ENCODE data around the gene CCDC51.

CCDC51 gene

DNA sequence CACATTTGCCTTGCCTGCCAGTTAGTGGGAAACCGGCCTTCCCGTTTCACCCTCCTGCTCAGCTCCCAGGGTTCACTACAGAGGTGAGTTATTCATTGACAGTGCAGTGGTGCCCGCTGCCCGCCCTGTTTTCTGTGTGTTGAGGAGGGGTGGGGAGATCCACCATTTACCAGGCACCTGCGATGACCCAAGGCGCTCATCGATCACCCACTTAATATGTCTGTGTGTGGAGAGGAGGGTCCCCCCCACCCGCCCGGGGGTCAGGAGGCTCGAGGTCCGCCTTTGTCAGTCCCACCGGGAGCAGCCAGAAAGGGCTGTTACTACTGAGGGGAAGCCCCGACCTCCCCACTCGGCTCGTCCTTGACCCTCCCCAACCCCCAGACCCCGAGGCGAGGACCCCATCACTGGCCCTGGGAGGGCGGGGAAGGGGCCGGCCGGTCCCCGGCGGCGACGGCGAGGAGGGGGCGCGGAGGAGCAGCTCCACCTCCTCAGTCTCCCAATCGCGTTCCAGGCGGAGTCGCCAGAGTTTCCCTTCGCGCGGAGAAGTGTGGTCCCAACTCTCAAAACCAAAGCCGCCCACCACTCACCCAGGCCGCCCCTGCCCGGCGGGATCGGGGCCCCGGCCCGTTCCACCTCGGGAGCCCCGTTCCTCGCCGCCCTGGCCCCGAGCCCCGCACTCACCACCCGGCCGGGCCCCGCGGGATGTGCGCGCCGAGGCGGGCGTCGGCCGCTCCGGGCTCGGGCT is 11.2 kb downstream of the CCDC51 start:
- H3K4me3 ChIP-seq (ENCODE audit: insufficient read depth, low read depth, low read length) = peak overlapping the region; percentile 90
- H3K4me1 ChIP-seq (ENCODE audit: control insufficient read depth, insufficient read depth, low read length) = peaks cover 45% of the 10 kb centered on the region
- 0% methylated on average over 56 to 60 of the region's 60 CpGs for WGBS, 2 experiments
- peaks cover 26% of the 10 kb centered on the region for H3K36me3 ChIP-seq (ENCODE audit: control insufficient read depth, insufficient read depth, low read length)
- peak overlapping the region; percentile 98 for H3K27ac ChIP-seq (ENCODE audit: insufficient read depth, low read depth, low read length, poor library complexity, severe bottlenecking)
- H3K27me3 ChIP-seq (ENCODE audit: control insufficient read depth, insufficient read depth, low read length, poor library complexity, severe bottlenecking) = no peaks in the 10 kb centered on the region
- H3K9me3 ChIP-seq (ENCODE audit: control insufficient read depth, low read length) = no peaks in the 10 kb centered on the region

DNA sequence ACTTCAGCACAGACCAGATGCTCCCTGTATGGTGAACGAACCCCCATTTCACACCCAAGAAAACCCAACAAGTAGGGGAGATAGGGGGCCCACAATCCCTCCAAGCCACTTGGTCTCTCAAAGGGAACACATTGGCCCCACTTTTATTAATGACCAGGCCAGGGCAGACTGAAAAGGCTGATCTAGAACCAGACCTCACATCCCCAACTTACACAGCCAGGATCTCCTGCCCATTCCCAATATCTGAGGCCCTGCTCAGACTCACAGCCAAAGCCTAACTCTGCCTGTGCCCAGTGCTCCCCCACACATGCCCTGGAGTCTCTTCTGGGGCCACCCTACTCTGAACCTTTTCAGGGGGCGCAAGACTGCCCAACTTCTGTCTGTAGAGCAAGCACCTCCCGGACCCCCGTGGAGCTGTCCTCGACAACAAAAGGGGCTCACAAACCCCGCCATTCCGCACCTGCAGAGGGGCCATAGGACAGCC is 11.8 kb downstream of the CCDC51 start:
- Histone ChIP-seq H3K4me1 (ENCODE audit: control insufficient read depth, insufficient read depth, low read length) (peaks cover 45% of the 10 kb centered on the region), H3K27me3 (ENCODE audit: control insufficient read depth, insufficient read depth, low read length, poor library complexity, severe bottlenecking) (no peaks in the 10 kb centered on the region), H3K4me3 (ENCODE audit: insufficient read depth, low read depth, low read length) (peak overlapping the region; percentile 90), H3K36me3 (ENCODE audit: control insufficient read depth, insufficient read depth, low read length) (peaks cover 24% of the 10 kb centered on the region), H3K27ac (ENCODE audit: insufficient read depth, low read depth, low read length, poor library complexity, severe bottlenecking) (peak overlapping the region; percentile 1), H3K9me3 (ENCODE audit: control insufficient read depth, low read length) (no peaks in the 10 kb centered on the region)
- WGBS, 2 experiments = 21 to 29% methylated on average over 7 of the region's 7 CpGs

DNA sequence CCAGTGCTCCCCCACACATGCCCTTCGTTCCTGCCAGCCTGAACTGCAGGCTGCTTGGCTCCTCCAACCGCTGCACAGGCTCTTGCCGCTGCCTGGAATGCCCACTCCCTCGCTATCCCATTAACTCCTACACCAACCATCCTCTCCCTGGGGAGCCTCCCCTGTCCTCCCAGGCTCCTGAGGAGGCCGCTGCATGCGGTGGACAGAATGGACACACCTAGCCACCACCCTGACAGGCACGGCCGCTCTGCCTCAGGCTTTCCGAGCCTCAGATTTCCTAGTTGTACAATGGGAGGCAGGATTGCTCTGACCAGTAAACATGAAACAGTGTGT is 12.3 kb downstream of the CCDC51 start:
- Histone ChIP-seq H3K27me3 (ENCODE audit: control insufficient read depth, insufficient read depth, low read length, poor library complexity, severe bottlenecking) (no peaks in the 10 kb centered on the region), H3K4me3 (ENCODE audit: insufficient read depth, low read depth, low read length) (peak overlapping the region; percentile 90), H3K27ac (ENCODE audit: insufficient read depth, low read depth, low read length, poor library complexity, severe bottlenecking) (no peak overlapping the region), H3K9me3 (ENCODE audit: control insufficient read depth, low read length) (no peaks in the 10 kb centered on the region), H3K4me1 (ENCODE audit: control insufficient read depth, insufficient read depth, low read length) (peaks cover 45% of the 10 kb centered on the region), H3K36me3 (ENCODE audit: control insufficient read depth, insufficient read depth, low read length) (peaks cover 26% of the 10 kb centered on the region)
- 78 to 84% methylated on average over 9 of the region's 9 CpGs for WGBS, 2 experiments

DNA sequence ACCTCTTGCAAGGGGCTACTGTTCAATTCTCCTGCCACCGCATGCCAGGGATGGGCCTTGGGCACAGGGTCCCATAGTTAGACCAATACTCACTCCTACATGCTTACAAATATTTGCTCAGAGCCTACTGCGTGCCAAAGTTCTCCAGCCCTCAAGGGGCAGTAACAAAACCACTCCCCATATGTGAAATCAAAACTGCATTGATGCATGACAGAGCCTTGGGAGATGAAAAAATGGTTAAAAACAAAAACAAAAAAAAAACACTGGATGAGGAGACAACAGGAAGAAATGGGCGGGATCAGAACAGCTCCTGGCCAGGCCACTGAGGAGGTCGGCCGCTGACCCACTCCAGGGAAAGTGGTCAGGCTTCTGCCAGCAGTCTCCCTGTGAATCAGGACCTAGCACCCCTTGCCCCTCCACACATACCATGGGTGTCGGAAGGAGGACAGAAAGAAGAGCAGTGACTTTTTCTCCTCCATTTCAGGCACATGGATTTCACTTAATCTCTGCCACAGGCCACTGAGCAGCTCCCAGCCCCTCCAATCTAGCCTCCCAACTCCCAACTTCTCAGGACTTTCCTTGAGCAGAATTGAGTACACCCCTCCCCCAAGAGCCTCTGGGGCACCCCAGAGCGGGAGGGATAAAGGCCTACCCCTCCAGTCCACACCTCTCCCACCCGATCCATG is 12.8 kb downstream of the CCDC51 start:
- Histone ChIP-seq H3K36me3 (ENCODE audit: control insufficient read depth, insufficient read depth, low read length) (peaks cover 21% of the 10 kb centered on the region), H3K4me1 (ENCODE audit: control insufficient read depth, insufficient read depth, low read length) (peaks cover 45% of the 10 kb centered on the region), H3K9me3 (ENCODE audit: control insufficient read depth, low read length) (no peaks in the 10 kb centered on the region), H3K4me3 (ENCODE audit: insufficient read depth, low read depth, low read length) (peak overlapping the region; percentile 90), H3K27ac (ENCODE audit: insufficient read depth, low read depth, low read length, poor library complexity, severe bottlenecking) (no peak overlapping the region), H3K27me3 (ENCODE audit: control insufficient read depth, insufficient read depth, low read length, poor library complexity, severe bottlenecking) (no peaks in the 10 kb centered on the region)
- 85 to 91% methylated on average over 8 of the region's 8 CpGs for WGBS, 2 experiments

DNA sequence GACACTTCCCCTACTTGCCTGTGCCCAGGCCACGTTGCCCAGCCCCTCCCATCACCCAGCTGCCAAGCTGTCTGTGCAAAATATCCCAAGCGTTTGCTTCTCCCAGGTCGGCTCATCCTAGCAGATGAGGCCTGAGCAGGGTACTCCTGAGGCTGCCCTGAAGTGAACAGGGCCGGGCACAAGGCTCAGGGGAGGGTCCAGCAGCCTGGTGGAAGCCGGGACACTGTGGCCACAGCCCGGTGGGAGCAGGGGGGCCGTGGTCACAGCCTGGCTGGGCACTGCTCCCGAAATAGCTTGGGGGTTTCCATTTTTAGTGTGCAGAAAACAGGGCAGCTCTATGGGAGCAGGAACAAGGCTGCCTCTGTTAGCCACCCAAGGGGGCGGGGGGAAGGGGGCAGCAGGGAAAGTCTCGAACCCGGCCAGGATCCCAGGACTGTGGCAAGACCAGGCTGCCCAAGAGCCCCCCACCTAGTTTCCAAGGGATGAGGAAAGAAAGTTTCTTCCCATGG is 13.5 kb downstream of the CCDC51 start:
- H3K4me3 ChIP-seq (ENCODE audit: insufficient read depth, low read depth, low read length) = no peak overlapping the region
- 88 to 90% methylated on average over 11 of the region's 11 CpGs for WGBS, 2 experiments
- H3K9me3 ChIP-seq (ENCODE audit: control insufficient read depth, low read length) = no peaks in the 10 kb centered on the region
- H3K27me3 ChIP-seq (ENCODE audit: control insufficient read depth, insufficient read depth, low read length, poor library complexity, severe bottlenecking) = no peaks in the 10 kb centered on the region
- H3K36me3 ChIP-seq (ENCODE audit: control insufficient read depth, insufficient read depth, low read length) = peaks cover 16% of the 10 kb centered on the region
- H3K27ac ChIP-seq (ENCODE audit: insufficient read depth, low read depth, low read length, poor library complexity, severe bottlenecking) = no peak overlapping the region
- peaks cover 45% of the 10 kb centered on the region for H3K4me1 ChIP-seq (ENCODE audit: control insufficient read depth, insufficient read depth, low read length)

DNA sequence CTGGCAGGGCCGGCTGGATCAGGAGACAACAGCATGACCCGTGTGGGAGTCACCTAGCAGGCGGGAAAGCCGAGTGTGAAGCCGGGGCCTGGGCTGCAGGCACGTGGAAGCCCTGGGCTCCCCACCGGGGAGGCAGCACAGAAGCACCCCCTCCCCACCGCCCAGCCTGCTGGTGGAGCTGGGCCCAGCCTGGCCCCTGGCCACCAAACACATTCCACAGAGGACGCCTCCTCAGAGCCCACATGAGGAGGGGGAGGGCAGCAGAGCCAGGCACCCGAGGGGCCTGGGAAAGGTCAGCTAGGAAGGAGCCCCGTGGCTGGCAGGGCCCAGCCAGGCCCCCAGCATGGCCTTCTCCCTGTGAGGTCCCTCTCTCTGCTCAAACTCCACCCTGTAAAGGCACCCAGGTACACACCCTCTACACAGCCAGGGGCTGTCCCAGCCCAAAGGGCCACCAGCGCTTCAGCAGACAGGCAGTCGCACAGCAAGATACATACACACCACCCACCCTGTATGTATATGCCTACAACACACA is 14.6 kb downstream of the CCDC51 start:
- Histone ChIP-seq H3K9me3 (ENCODE audit: control insufficient read depth, low read length) (no peaks in the 10 kb centered on the region), H3K27me3 (ENCODE audit: control insufficient read depth, insufficient read depth, low read length, poor library complexity, severe bottlenecking) (no peaks in the 10 kb centered on the region), H3K27ac (ENCODE audit: insufficient read depth, low read depth, low read length, poor library complexity, severe bottlenecking) (no peak overlapping the region), H3K4me3 (ENCODE audit: insufficient read depth, low read depth, low read length) (no peak overlapping the region), H3K36me3 (ENCODE audit: control insufficient read depth, insufficient read depth, low read length) (peaks cover 19% of the 10 kb centered on the region), H3K4me1 (ENCODE audit: control insufficient read depth, insufficient read depth, low read length) (peaks cover 43% of the 10 kb centered on the region)
- WGBS, 2 experiments = 84% methylated on average over 13 of the region's 13 CpGs

DNA sequence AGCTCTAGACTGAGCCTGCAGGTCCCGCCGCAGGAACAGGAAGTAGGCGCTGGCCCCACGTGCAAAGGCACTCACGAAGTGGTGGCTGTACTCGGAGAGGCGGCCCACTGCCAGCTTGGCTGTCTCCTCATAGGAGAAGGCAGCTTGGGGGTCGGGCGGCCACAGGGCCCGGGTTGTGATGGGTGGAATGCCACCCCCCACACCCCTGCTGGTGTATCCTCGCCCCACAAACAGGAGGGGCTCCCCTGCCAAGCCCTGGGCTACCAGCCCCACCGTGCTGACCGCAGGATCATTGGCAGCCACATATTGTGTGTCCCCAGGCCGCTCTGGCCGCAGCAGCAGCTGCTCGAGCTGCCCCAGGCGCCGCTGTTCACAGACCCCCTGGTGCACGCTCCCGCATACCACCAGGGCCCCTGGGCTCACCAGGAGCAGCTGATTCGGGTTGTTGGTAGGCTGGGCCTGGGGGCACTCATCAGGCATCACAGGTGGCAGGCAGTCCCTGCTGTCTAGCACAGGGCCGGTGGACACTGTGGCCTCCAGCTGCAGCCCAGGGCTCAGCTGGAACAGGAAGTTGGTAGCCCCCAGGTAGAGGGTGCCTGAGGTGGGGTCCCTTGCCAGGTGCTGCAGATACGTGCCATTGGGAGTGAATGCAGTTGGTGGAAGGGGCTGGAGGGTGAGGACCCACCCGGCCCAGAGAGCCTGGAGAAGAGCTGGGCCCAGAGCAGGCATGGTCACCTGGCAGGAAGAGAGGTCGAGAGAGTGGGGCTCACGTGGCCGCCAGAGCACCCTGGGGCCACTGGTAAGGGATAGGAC is 15.8 kb downstream of the CCDC51 start:
- no peak overlapping the region for H3K4me3 ChIP-seq (ENCODE audit: insufficient read depth, low read depth, low read length)
- peaks cover 38% of the 10 kb centered on the region for H3K4me1 ChIP-seq (ENCODE audit: control insufficient read depth, insufficient read depth, low read length)
- WGBS, 2 experiments = 93% methylated on average over 27 of the region's 27 CpGs
- no peaks in the 10 kb centered on the region for H3K9me3 ChIP-seq (ENCODE audit: control insufficient read depth, low read length)
- no peaks in the 10 kb centered on the region for H3K27me3 ChIP-seq (ENCODE audit: control insufficient read depth, insufficient read depth, low read length, poor library complexity, severe bottlenecking)
- H3K36me3 ChIP-seq (ENCODE audit: control insufficient read depth, insufficient read depth, low read length) = peaks cover 19% of the 10 kb centered on the region
- H3K27ac ChIP-seq (ENCODE audit: insufficient read depth, low read depth, low read length, poor library complexity, severe bottlenecking) = no peak overlapping the region

DNA sequence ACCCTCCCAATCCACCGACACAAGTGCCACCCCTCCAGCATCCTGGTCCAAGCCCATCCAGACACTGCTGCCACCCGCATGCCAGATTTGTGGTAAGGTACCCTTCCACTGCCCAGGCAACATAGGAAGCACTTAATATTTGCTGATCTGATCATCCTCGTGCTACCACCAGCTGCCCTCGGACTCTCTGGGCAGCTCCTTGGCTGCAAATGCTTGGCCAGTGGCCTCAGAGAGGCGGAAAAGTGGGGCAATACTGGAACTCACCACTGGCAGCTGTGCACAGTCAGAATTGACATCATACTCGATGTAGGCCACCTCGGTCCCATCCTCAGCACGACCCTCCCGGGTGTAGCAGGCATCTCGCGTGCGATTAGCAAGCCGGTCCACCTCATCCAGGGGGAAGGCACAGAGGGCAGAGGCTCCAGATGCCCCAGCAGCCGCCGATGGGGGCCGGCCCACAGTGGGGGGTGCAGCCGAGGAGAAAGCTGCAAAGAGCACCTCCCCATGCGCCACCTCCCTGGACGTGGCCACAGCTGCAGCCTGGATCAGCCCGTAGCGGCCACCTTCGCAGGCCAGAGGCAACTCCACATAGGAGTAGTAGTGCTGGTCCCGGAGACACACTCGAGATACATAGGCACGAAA is 16.6 kb downstream of the CCDC51 start:
- Histone ChIP-seq H3K27ac (ENCODE audit: insufficient read depth, low read depth, low read length, poor library complexity, severe bottlenecking) (no peak overlapping the region), H3K36me3 (ENCODE audit: control insufficient read depth, insufficient read depth, low read length) (peaks cover 24% of the 10 kb centered on the region), H3K4me1 (ENCODE audit: control insufficient read depth, insufficient read depth, low read length) (peaks cover 37% of the 10 kb centered on the region), H3K27me3 (ENCODE audit: control insufficient read depth, insufficient read depth, low read length, poor library complexity, severe bottlenecking) (no peaks in the 10 kb centered on the region), H3K9me3 (ENCODE audit: control insufficient read depth, low read length) (no peaks in the 10 kb centered on the region), H3K4me3 (ENCODE audit: insufficient read depth, low read depth, low read length) (no peak overlapping the region)
- 93 to 94% methylated on average over 25 of the region's 25 CpGs for WGBS, 2 experiments

DNA sequence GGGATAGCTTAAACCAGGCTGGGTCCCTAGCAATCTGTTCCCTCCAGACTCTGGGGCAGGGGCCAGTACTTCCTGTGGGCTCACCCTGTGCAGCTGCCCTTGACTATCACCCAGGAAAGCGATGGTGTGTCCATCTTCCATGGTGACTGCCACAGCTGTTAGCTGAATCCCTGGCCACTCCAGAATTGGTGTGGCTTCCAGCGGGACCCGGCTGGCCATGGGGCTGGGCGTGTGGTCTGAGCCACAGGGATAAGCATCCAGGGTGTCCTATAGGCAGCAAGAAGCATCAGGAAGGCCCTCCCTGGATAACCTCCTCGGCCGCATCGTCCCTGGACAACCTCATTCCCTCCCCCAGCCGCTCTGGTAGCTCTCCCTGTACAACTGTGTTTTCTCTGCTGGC is 17.2 kb downstream of the CCDC51 start:
- no peaks in the 10 kb centered on the region for H3K27me3 ChIP-seq (ENCODE audit: control insufficient read depth, insufficient read depth, low read length, poor library complexity, severe bottlenecking)
- H3K27ac ChIP-seq (ENCODE audit: insufficient read depth, low read depth, low read length, poor library complexity, severe bottlenecking) = no peak overlapping the region
- H3K9me3 ChIP-seq (ENCODE audit: control insufficient read depth, low read length) = no peaks in the 10 kb centered on the region
- H3K36me3 ChIP-seq (ENCODE audit: control insufficient read depth, insufficient read depth, low read length) = peaks cover 30% of the 10 kb centered on the region
- peaks cover 31% of the 10 kb centered on the region for H3K4me1 ChIP-seq (ENCODE audit: control insufficient read depth, insufficient read depth, low read length)
- WGBS, 2 experiments = 95 to 97% methylated on average over 8 of the region's 8 CpGs
- H3K4me3 ChIP-seq (ENCODE audit: insufficient read depth, low read depth, low read length) = no peak overlapping the region
